ENCODE measurements around the gene TRAF3. TPM values are rescaled to one million over a fixed set of nuclear protein-coding genes. Genes with fewer than 3 reads are reported as not detected.
A peak's percentile ranks its signal among the peaks of the same experiment; 100 is the strongest.
"Not testable (repeated sequence)": the region's sequence is repeated elsewhere in the genome, so short reads cannot be mapped to it uniquely, and the experiment has no call there.

TRAF3 gene
- total RNA-seq, 1 donor from 2014 or later = 17.0 TPM

- DNase-seq (ENCODE audit: low spot score) = no peak
These were observed 113.9 kb downstream of the TRAF3 start for GRCh38 chr14:102891111-102891510.

GRCh38 chr14:102891556-102891955, 114.3 kb downstream of the TRAF3 start:
- DNase-seq (ENCODE audit: low spot score) = no peak

DNA sequence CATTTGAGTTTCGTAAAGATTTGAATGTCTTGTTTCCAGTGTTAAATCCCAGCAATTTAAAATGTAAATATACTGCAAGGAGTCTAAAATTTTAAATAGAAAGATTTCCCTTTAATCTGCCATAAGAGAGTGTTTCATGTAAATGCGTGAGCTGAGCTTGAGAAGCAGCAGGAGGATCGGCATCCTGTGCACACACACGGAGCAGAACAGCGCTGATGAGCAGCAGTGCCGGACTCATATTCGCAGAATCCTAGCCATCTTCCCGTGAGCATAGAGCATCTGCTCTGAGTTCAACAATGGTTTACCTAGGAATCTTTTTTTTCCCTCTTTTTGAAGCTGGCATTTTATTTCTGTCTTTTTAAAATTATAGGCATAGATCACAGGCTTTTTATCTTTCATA, 115.4 kb downstream of the TRAF3 start:
- no peak for DNase-seq (ENCODE audit: low spot score)

DNA sequence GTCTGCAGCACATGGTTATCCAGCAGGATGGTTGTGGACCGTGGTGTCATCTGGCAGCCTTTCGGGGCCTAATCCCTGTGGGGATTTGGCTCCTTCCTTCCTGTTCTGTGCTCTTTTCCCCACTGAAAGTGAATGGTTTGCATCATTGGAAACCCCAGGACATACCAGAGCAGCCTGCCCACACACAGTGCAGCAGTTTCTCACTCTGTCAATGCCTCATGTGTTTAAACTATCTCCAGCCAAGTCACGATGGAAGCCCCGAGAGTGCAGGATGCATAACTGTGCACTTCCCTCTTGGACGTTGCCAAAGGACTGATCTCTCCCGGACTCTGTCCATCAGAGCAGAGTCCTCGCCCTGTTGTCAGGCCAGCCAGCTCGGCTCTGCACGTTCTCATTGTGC, 116.2 kb downstream of the TRAF3 start:
- DNase-seq (ENCODE audit: low spot score) = peak; percentile 81

- not testable (repeated sequence) for DNase-seq (ENCODE audit: low spot score)
These were observed 119.5 kb downstream of the TRAF3 start for GRCh38 chr14:102896735-102897134.

- DNase-seq (ENCODE audit: low spot score) = no peak
These were observed 120.2 kb downstream of the TRAF3 start for GRCh38 chr14:102897299-102898027.

DNA sequence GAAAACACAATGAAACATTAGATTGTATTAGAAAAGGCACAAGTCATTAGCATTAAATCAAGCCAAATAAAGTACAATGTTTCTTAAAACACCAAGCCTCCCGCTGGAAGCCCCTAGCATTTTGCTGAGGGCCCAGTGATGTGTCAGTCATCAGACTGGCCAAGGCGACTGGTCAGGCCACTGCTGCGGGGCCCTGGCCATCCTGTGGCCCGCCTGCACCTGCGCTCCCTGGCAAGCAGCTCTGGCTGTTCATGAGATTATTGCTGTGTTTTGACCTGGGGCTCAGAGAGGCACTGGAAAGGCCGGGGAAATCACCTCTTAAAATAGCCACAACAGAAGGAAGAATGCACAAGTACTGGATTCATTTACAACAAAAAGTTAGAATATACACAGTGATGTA, 121.0 kb downstream of the TRAF3 start:
- no peak for DNase-seq (ENCODE audit: low spot score)

GRCh38 chr14:102898776-102899515, 121.7 kb downstream of the TRAF3 start:
- no peak for DNase-seq (ENCODE audit: low spot score)

DNA sequence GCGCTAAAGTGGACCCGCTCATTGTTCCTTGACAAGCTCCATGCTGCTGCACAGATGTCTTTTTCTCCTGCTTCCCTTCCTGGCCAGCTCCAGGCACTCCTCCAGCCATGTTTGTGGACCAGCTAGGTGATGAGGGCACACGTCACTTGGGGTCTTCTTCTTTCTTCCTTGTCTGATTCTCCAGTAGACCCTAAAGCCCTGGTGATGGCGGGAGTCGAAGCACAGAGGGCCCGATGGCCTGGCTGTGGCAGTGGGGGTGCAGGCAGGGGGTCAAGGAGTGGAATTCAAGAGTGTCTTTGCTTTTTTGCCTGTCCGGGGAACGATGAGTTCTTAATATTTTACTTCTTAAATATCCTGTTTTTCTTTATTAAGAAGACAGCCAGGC, 122.3 kb downstream of the TRAF3 start:
- DNase-seq (ENCODE audit: low spot score) = no peak

GRCh38 chr14:102900631-102901571, 123.7 kb downstream of the TRAF3 start:
- DNase-seq (ENCODE audit: low spot score) = no peak

- no peak for DNase-seq (ENCODE audit: low spot score)
These were observed 124.4 kb downstream of the TRAF3 start for GRCh38 chr14:102901633-102902032.

DNA sequence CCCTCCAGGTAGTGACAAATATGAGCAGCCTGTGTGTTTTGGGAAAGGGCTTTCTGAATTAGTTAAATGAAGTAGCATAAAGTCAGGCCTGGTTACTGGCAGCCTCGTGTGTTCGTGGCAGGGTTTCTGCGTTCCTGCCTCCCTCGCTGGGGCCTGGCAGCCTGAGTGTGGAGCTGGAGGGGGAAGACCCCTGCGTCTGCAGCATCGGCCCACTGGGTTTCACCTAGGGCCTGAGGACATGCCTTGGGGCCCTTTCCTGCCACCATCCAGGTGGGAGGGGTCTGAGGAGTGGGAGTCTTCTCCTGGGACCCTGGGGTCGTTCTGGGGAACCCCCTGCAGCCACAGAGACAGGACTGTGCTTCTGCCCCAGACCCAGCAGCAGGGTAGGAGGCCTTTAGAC, 124.8 kb downstream of the TRAF3 start:
- no peak for DNase-seq (ENCODE audit: low spot score)

GRCh38 chr14:102902523-102903247, 125.4 kb downstream of the TRAF3 start:
- no peak for DNase-seq (ENCODE audit: low spot score)

DNA sequence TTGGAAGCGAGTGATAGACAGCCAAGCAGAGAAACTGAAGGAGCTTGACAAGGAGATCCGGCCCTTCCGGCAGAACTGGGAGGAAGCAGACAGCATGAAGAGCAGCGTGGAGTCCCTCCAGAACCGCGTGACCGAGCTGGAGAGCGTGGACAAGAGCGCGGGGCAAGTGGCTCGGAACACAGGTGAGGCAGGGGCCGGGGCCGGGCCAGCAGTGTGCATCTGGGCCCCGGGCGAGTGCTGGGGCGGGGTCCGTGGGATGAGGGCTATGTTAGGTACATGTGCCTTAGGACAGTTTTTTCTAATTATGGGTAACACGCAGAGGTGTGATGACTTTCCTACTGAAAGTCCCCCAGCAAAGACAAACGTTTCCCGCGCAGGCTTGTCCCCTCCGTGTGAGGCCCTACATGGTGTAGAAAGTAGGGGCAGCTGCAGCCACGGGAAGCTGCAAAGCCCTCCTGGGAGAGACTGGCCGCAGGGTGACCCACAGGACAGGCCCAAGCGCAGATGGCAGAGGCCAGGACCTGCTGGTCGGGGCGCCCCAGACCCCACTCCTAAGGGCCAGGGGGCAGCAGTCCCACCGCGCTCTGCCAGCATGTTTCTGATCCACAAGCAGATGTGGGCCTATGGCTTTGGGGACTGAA, 126.1 kb downstream of the TRAF3 start:
- DNase-seq (ENCODE audit: low spot score) = no peak

GRCh38 chr14:102903889-102904512, 126.8 kb downstream of the TRAF3 start:
- no peak for DNase-seq (ENCODE audit: low spot score)

DNA sequence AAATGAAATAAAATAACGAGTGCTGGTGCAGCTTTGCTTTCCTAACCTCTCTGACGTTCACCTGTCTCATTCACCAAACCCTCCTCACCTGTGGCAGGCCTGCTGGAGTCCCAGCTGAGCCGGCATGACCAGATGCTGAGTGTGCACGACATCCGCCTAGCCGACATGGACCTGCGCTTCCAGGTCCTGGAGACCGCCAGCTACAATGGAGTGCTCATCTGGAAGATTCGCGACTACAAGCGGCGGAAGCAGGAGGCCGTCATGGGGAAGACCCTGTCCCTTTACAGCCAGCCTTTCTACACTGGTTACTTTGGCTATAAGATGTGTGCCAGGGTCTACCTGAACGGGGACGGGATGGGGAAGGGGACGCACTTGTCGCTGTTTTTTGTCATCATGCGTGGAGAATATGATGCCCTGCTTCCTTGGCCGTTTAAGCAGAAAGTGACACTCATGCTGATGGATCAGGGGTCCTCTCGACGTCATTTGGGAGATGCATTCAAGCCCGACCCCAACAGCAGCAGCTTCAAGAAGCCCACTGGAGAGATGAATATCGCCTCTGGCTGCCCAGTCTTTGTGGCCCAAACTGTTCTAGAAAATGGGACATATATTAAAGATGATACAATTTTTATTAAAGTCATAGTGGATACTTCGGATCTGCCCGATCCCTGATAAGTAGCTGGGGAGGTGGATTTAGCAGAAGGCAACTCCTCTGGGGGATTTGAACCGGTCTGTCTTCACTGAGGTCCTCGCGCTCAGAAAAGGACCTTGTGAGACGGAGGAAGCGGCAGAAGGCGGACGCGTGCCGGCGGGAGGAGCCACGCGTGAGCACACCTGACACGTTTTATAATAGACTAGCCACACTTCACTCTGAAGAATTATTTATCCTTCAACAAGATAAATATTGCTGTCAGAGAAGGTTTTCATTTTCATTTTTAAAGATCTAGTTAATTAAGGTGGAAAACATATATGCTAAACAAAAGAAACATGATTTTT, 128.2 kb downstream of the TRAF3 start:
- DNase-seq (ENCODE audit: low spot score) = no peak

DNA sequence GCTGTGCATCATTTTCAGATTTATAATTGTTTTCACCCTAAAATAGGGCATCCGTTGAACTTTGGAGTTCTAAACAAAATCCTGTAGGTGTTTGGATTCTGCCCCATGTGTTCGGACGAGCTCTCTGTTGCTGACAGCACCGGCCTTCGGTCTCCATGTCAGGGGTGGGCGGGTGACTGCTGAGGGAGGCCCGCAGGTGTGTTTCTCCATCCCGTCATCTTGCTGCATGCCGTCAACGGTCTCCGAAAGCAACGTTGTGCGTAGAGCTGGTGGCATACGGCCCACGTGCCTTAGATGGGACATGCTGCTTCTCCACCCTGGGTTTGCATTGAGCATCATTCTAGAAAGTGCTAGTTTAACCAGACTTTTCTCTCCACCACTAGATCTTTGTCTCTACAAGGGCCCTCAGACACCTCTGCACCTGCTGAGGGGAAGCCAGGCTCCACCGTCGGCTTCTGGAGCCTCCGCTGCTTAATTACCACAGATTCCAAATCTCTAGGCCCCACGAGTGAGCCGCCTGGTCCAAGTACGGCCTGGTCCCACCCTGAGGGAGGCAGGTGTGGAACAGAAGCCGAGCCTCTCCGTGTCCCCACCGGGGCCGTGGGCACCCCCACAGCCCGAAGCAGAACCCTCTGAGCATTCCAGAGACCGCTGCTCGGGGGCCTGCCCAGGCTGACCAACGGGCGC, 129.5 kb downstream of the TRAF3 start:
- no peak for DNase-seq (ENCODE audit: low spot score)

- DNase-seq (ENCODE audit: low spot score) = no peak
These were observed 130.1 kb downstream of the TRAF3 start for GRCh38 chr14:102907303-102907844.

Data from mucosa of gallbladder (tissue), 1 donor.